ENCODE results near the gene EIF2D. TPM values are rescaled to one million over a fixed set of nuclear protein-coding genes. Genes with fewer than 3 reads are reported as not detected.

EIF2D gene
- total RNA-seq, 4 donors from 2014 or later = 42.0 to 78.4 (median 60.0) TPM

- H3K27me3 ChIP-seq = no peaks in the 10 kb centered on the region
- DNase-seq (ENCODE audit: low spot score in 2 of 2) = no peak
- H3K36me3 ChIP-seq = no peaks in the 10 kb centered on the region
- peaks cover 0 to 36% (median 10%) of the 10 kb centered on the region in 4 donors for H3K4me1 ChIP-seq
- WGBS, 2 donors = 4% methylated on average over 14 of the region's 14 CpGs
- TF ChIP-seq CTCF (IDR thresholded peaks at IDR 0.05) = no peak
- TF ChIP-seq POLR2A (IDR thresholded peaks at IDR 0.05) = no peak
- no peak for TF ChIP-seq EP300 (IDR thresholded peaks at IDR 0.05)
- H3K27ac ChIP-seq = peak overlapping the region; percentile 59 to 93 (median 83)
- no peaks in the 10 kb centered on the region for H3K9me3 ChIP-seq
- peak overlapping the region; percentile 59 to 99 (median 82) for H3K4me3 ChIP-seq
These were observed 23.7 kb upstream of the EIF2D start for GRCh38 chr1:206635978-206636345.

- H3K36me3 ChIP-seq = no peaks in the 10 kb centered on the region
- H3K27ac ChIP-seq = peak within 1 kb of the TSS; percentile 59 to 93 (median 83)
- H3K4me1 ChIP-seq = peaks cover 0 to 36% (median 10%) of the 10 kb centered on the region in 4 donors
- no peaks in the 10 kb centered on the region for H3K9me3 ChIP-seq
- DNase-seq (ENCODE audit: low spot score in 2 of 2) = peak; percentile 84 to 85
- 0 to 1% methylated on average over 65 to 81 of the region's 84 CpGs for WGBS, 2 donors
- TF ChIP-seq POLR2A (IDR thresholded peaks at IDR 0.05) (peak; percentile 43 to 93), EP300 (IDR thresholded peaks at IDR 0.05) (peak; percentile 90 to 98), CTCF (IDR thresholded peaks at IDR 0.05) (peak in 4 of 5 experiments; percentile 9 to 54 (median 34))
- H3K27me3 ChIP-seq = no peaks in the 10 kb centered on the region
- peak within 1 kb of the TSS; percentile 59 to 99 (median 82) for H3K4me3 ChIP-seq
These were observed 23.1 kb upstream of the EIF2D start, which contains the start of gene DYRK3 for GRCh38 chr1:206635080-206635977. TSS of gene DYRK3 (plus strand) at chr1:206635536. CDS start at chr1:206635704, 168 bp downstream.

- H3K4me3 ChIP-seq = peak overlapping the region; percentile 59 to 99 (median 82)
- H3K27ac ChIP-seq = peak overlapping the region; percentile 59 to 93 (median 81)
- no peaks in the 10 kb centered on the region for H3K27me3 ChIP-seq
- peaks cover 0 to 36% (median 10%) of the 10 kb centered on the region in 4 donors for H3K4me1 ChIP-seq
- WGBS, 2 donors = 8 to 9% methylated on average over 26 of the region's 26 CpGs
- TF ChIP-seq CTCF (IDR thresholded peaks at IDR 0.05) (peak; percentile 75 to 88 (median 83)), POLR2A (IDR thresholded peaks at IDR 0.05) (no peak), EP300 (IDR thresholded peaks at IDR 0.05) (peak; percentile 28 to 31)
- H3K36me3 ChIP-seq = no peaks in the 10 kb centered on the region
- H3K9me3 ChIP-seq = no peaks in the 10 kb centered on the region
- peak; percentile 91 to 96 for DNase-seq (ENCODE audit: low spot score in 2 of 2)
These were observed 22.3 kb upstream of the EIF2D start for GRCh38 chr1:206634365-206635079.

GRCh38 chr1:206633708-206634121 is 21.4 kb upstream of the EIF2D start:
- H3K27me3 ChIP-seq = no peaks in the 10 kb centered on the region
- H3K9me3 ChIP-seq = no peaks in the 10 kb centered on the region
- TF ChIP-seq CTCF (IDR thresholded peaks at IDR 0.05) (no peak), POLR2A (IDR thresholded peaks at IDR 0.05) (no peak), EP300 (IDR thresholded peaks at IDR 0.05) (no peak)
- no peaks in the 10 kb centered on the region for H3K36me3 ChIP-seq
- peaks cover 0 to 36% (median 10%) of the 10 kb centered on the region in 4 donors for H3K4me1 ChIP-seq
- no peak overlapping the region for H3K4me3 ChIP-seq
- peak in 1 of 2 donors; percentile 34 for DNase-seq (ENCODE audit: low spot score in 2 of 2)
- WGBS, 2 donors = 40 to 41% methylated on average over 9 of the region's 9 CpGs
- peak overlapping the region in 2 of 4 donors; percentile 83 to 93 for H3K27ac ChIP-seq
